Activated CD4-positive, alpha-beta T cell treated with anti-CD3 and anti-CD28 coated beads, Interleukin-2, amount 10 ng/mL, durations not matched to agents 7 days and 5 days (primary cell): ENCODE data around the gene ZNF408. TPM values are rescaled to one million over a fixed set of nuclear protein-coding genes. Genes with fewer than 3 reads are reported as not detected.

Experiments used
- CTCF ChIA-PET: fragments of 350-600 bp; sonication (Branson Sonifier 250); formaldehyde crosslinking; loops from one replicate; lab custom pipeline; 2021; ENCODE audit warnings: antibody characterized with exemption; lab: Charles Lee
- POLR2A ChIA-PET: fragments of 350-600 bp; sonication (Branson Sonifier 250); formaldehyde crosslinking; loops from one replicate; lab custom pipeline; 2021; ENCODE audit warnings: antibody characterized with exemption; lab: Charles Lee
- DNase-seq: peaks from one replicate; pipeline ENCODE4 v3.0.0-alpha.2; 2020
- H3K27ac Mint-ChIP-seq: one replicate; pipeline ENCODE4 v1.8.0; 2021; ENCODE audit warnings: mild to moderate bottlenecking, moderate library complexity, mixed read lengths
- H3K27me3 Mint-ChIP-seq: one replicate; pipeline ENCODE4 v1.8.0; 2021; ENCODE audit warnings: mixed read lengths
- H3K36me3 Mint-ChIP-seq: one replicate; pipeline ENCODE4 v1.8.0; 2021; ENCODE audit warnings: low read depth, mixed read lengths
- H3K4me1 Mint-ChIP-seq: one replicate; pipeline ENCODE4 v1.8.0; 2021; ENCODE audit warnings: mixed read lengths
- H3K4me3 Mint-ChIP-seq: one replicate; pipeline ENCODE4 v1.8.0; 2021; ENCODE audit warnings: mild to moderate bottlenecking, moderate library complexity, mixed read lengths
- H3K9me3 Mint-ChIP-seq: one replicate; pipeline ENCODE4 v1.8.0; 2021; ENCODE audit warnings: mixed read lengths
- total RNA-seq, 2 experiments: library from RNA; stranded (reverse); gene quantifications; one replicate each; pipeline ENCODE4 v1.2.3, GENCODE V29; 2021

The ZNF408 gene
- total RNA-seq, 2 experiments from 2014 or later = 11.7 to 16.3 TPM

- POLR2A ChIA-PET = no interaction called here
- Mint-ChIP-seq H3K4me1 (peaks cover 6% of the 10 kb centered on the region), H3K4me3 (no peak overlapping the region), H3K27me3 (no peaks in the 10 kb centered on the region), H3K27ac (no peak overlapping the region), H3K36me3 (peaks cover 37% of the 10 kb centered on the region), H3K9me3 (no peaks in the 10 kb centered on the region)
- no peak for DNase-seq
- CTCF ChIA-PET = interaction anchor here (1.9 kb wide), 1 partner anchor 22 kb away, joined by 4 read pairs; no protein-coding TSS in a partner anchor
Observed at GRCh38 chr11:46692450-46692849, 8.4 kb upstream of the ZNF408 start.

GRCh38 chr11:46693597-46694012, 7.2 kb upstream of the ZNF408 start:
- DNase-seq = no peak
- Mint-ChIP-seq H3K4me1 (peaks cover 14% of the 10 kb centered on the region), H3K9me3 (no peaks in the 10 kb centered on the region), H3K27ac (no peak overlapping the region), H3K36me3 (peaks cover 32% of the 10 kb centered on the region), H3K27me3 (no peaks in the 10 kb centered on the region), H3K4me3 (no peak overlapping the region)
- ChIA-PET POLR2A (no interaction called here), CTCF (interaction anchor here (0.7 to 1.9 kb wide), 2 partner anchors 23 to 51 kb away, joined by 4 read pairs; no protein-coding TSS in a partner anchor)

GRCh38 chr11:46694072-46694471, 6.8 kb upstream of the ZNF408 start:
- Mint-ChIP-seq H3K27me3 (no peaks in the 10 kb centered on the region), H3K36me3 (peaks cover 33% of the 10 kb centered on the region), H3K4me3 (no peak overlapping the region), H3K4me1 (peaks cover 19% of the 10 kb centered on the region), H3K27ac (no peak overlapping the region), H3K9me3 (no peaks in the 10 kb centered on the region)
- ChIA-PET POLR2A (no interaction called here), CTCF (no interaction called here)
- no peak for DNase-seq

- Mint-ChIP-seq H3K36me3 (peaks cover 33% of the 10 kb centered on the region), H3K4me3 (no peak overlapping the region), H3K27ac (peak overlapping the region; percentile 9), H3K9me3 (no peaks in the 10 kb centered on the region), H3K27me3 (no peaks in the 10 kb centered on the region), H3K4me1 (peaks cover 23% of the 10 kb centered on the region)
- ChIA-PET CTCF (interaction anchor here (1.5 kb wide), 1 partner anchor 12 kb away, joined by 3 read pairs; no protein-coding TSS in a partner anchor), POLR2A (no interaction called here)
- DNase-seq = no peak
Observed at GRCh38 chr11:46694607-46695006, 6.2 kb upstream of the ZNF408 start.

- H3K4me1 Mint-ChIP-seq = peaks cover 28% of the 10 kb centered on the region
- no peak overlapping the region for H3K4me3 Mint-ChIP-seq
- H3K9me3 Mint-ChIP-seq = no peaks in the 10 kb centered on the region
- ChIA-PET POLR2A (no interaction called here), CTCF (interaction anchor here (1.3 to 1.5 kb wide), 2 partner anchors 11 to 16 kb away, joined by 3 read pairs; no protein-coding TSS in a partner anchor)
- no peak overlapping the region for H3K27ac Mint-ChIP-seq
- no peaks in the 10 kb centered on the region for H3K27me3 Mint-ChIP-seq
- no peak for DNase-seq
- peaks cover 35% of the 10 kb centered on the region for H3K36me3 Mint-ChIP-seq
Observed at GRCh38 chr11:46695345-46696211, 5.3 kb upstream of the ZNF408 start.

GRCh38 chr11:46696212-46696558, 4.6 kb upstream of the ZNF408 start:
- H3K27me3 Mint-ChIP-seq = no peaks in the 10 kb centered on the region
- peaks cover 28% of the 10 kb centered on the region for H3K4me1 Mint-ChIP-seq
- POLR2A ChIA-PET = no interaction called here

GRCh38 chr11:46697303-46697702, 3.5 kb upstream of the ZNF408 start:
- ChIA-PET CTCF (interaction anchor here (0.6 to 1.1 kb wide), 4 partner anchors 9 to 602 kb away, joined by 3 to 6 read pairs (median 3); no protein-coding TSS in a partner anchor), POLR2A (no interaction called here)
- H3K36me3 Mint-ChIP-seq = peaks cover 42% of the 10 kb centered on the region
- no peaks in the 10 kb centered on the region for H3K9me3 Mint-ChIP-seq
- H3K27ac Mint-ChIP-seq = peak overlapping the region; percentile 72
- no peaks in the 10 kb centered on the region for H3K27me3 Mint-ChIP-seq
- no peak for DNase-seq
- no peak overlapping the region for H3K4me3 Mint-ChIP-seq
- peaks cover 39% of the 10 kb centered on the region for H3K4me1 Mint-ChIP-seq

More at GRCh38 chr11:46696212-46696558, 4.6 kb upstream of the ZNF408 start:
- Mint-ChIP-seq H3K27ac (no peak overlapping the region), H3K36me3 (peaks cover 37% of the 10 kb centered on the region), H3K9me3 (no peaks in the 10 kb centered on the region), H3K4me3 (no peak overlapping the region)
- CTCF ChIA-PET = interaction anchor here (1.3 kb wide), 1 partner anchor 15 kb away, joined by 3 read pairs; no protein-coding TSS in a partner anchor
- no peak for DNase-seq

- DNase-seq = no peak
- no peaks in the 10 kb centered on the region for H3K9me3 Mint-ChIP-seq
- H3K27me3 Mint-ChIP-seq = no peaks in the 10 kb centered on the region
- ChIA-PET CTCF (interaction anchor here (0.6 to 2.0 kb wide), 6 partner anchors 8 to 1023 kb away, joined by 3 to 9 read pairs (median 3); no protein-coding TSS in a partner anchor), POLR2A (no interaction called here)
- H3K4me3 Mint-ChIP-seq = peak overlapping the region; percentile 4
- H3K27ac Mint-ChIP-seq = peak overlapping the region; percentile 72
- peaks cover 47% of the 10 kb centered on the region for H3K36me3 Mint-ChIP-seq
- H3K4me1 Mint-ChIP-seq = peaks cover 44% of the 10 kb centered on the region
Observed at GRCh38 chr11:46697723-46698122, 3.1 kb upstream of the ZNF408 start.

- Mint-ChIP-seq H3K27ac (peak overlapping the region; percentile 71), H3K9me3 (no peaks in the 10 kb centered on the region), H3K4me3 (peak overlapping the region; percentile 98), H3K27me3 (no peaks in the 10 kb centered on the region), H3K4me1 (peaks cover 50% of the 10 kb centered on the region), H3K36me3 (peaks cover 54% of the 10 kb centered on the region)
- ChIA-PET CTCF (interaction anchor here (1.1 to 2.0 kb wide), 2 partner anchors 20 to 27 kb away, joined by 3 to 9 read pairs; no protein-coding TSS in a partner anchor), POLR2A (interaction anchor here (0.7 kb wide), 1 partner anchor 875 kb away, joined by 7 read pairs; no protein-coding TSS in a partner anchor)
- no peak for DNase-seq
Observed at GRCh38 chr11:46698597-46698996, 2.2 kb upstream of the ZNF408 start.

GRCh38 chr11:46701078-46701654, 335 bp downstream of the ZNF408 start:
- Mint-ChIP-seq H3K4me1 (peaks cover 48% of the 10 kb centered on the region), H3K9me3 (no peaks in the 10 kb centered on the region), H3K27ac (peak overlapping the region; percentile 97), H3K36me3 (peaks cover 49% of the 10 kb centered on the region), H3K4me3 (peak overlapping the region; percentile 98), H3K27me3 (no peaks in the 10 kb centered on the region)
- CTCF ChIA-PET = interaction anchor here (1.0 to 2.2 kb wide), 4 partner anchors 9 to 124 kb away, joined by 3 to 6 read pairs (median 4); no protein-coding TSS in a partner anchor
- peak; percentile 14 for DNase-seq
- POLR2A ChIA-PET = interaction anchor here (1.1 to 1.5 kb wide), 2 partner anchors 30 to 35 kb away, joined by 3 to 7 read pairs; no protein-coding TSS in a partner anchor

GRCh38 chr11:46705070-46705688, 4.3 kb downstream of the ZNF408 start:
- H3K36me3 Mint-ChIP-seq = peaks cover 55% of the 10 kb centered on the region
- CTCF ChIA-PET = interaction anchor here (1.4 kb wide), 1 partner anchor 8 kb away, joined by 3 read pairs; no protein-coding TSS in a partner anchor

GRCh38 chr11:46706886-46707285, 6.1 kb downstream of the ZNF408 start:
- ChIA-PET CTCF (interaction anchor here (0.6 to 1.8 kb wide), 5 partner anchors 9 to 209 kb away, joined by 3 to 8 read pairs (median 3); no protein-coding TSS in a partner anchor), POLR2A (no interaction called here)
- Mint-ChIP-seq H3K4me1 (peaks cover 14% of the 10 kb centered on the region), H3K27ac (no peak overlapping the region), H3K9me3 (no peaks in the 10 kb centered on the region), H3K27me3 (no peaks in the 10 kb centered on the region), H3K4me3 (no peak overlapping the region), H3K36me3 (peaks cover 41% of the 10 kb centered on the region)
- no peak for DNase-seq

More at GRCh38 chr11:46705070-46705688, 4.3 kb downstream of the ZNF408 start:
- Mint-ChIP-seq H3K9me3 (no peaks in the 10 kb centered on the region), H3K27me3 (no peaks in the 10 kb centered on the region), H3K4me1 (peaks cover 24% of the 10 kb centered on the region), H3K4me3 (no peak overlapping the region), H3K27ac (no peak overlapping the region)
- DNase-seq = no peak
- POLR2A ChIA-PET = no interaction called here
